GM12878 (cell line): Measurements from ENCODE around the gene RAD51B. TPM values are rescaled to one million over a fixed set of nuclear protein-coding genes. Genes with fewer than 3 reads are reported as not detected.

Source experiments
- CHD2 ChIP-seq: IDR thresholded peaks from 2 replicates; pipeline ENCODE4 v1.6.1; 2011; ENCODE audit warnings: low read depth, low read length, improper control_type of control experiment, borderline replicate concordance
- HDAC2 ChIP-seq: fragments of 200-600 bp; sonication (generic); IDR thresholded peaks from 2 replicates; pipeline ENCODE4 v1.6.1; 2017
- MTA3 ChIP-seq: IDR thresholded peaks from 2 replicates; pipeline ENCODE4 v1.6.1; 2012; ENCODE audit warnings: low read length, inconsistent platforms, borderline replicate concordance
- SP1 ChIP-seq: IDR thresholded peaks from one replicate; pipeline ENCODE4 v1.6.1; 2011; ENCODE audit warnings: low read depth, low read length
- TBL1XR1 ChIP-seq: IDR thresholded peaks from 2 replicates; pipeline ENCODE4 v1.6.1; 2012; ENCODE audit warnings: low read depth, low read length, improper control_type of control experiment
- polyA plus RNA-seq, 11 experiments: library from polyadenylated mRNA; depleted of rRNA in 4 of 11; unstranded in 6 of 11; stranded (reverse) in 5 of 11; fragments of >200 nt; fragmentation: Nextera tagmentation in 4 of 11; fragmentation: Illumina TruSeq in 1 of 11; extraction: Ambion mirVana in 4 of 11; extraction: Trizol in 1 of 11; gene quantifications; 1 replicate in 1 of 11; 2 replicates in 10 of 11; pipeline versions ENCODE4 v1.2.1 to v1.2.3, GENCODE V29; 2011 to 2016; ENCODE audit warnings: inconsistent platforms in 2 of 11, missing spikeins in 2 of 11, low read depth in 1 of 11
- total RNA-seq, 4 experiments: library from RNA; depleted of rRNA in 3 of 4; stranded (reverse); fragments of >200 nt in 3 of 4; fragmentation: Illumina TruSeq in 1 of 4; extraction: Trizol in 1 of 4; gene quantifications; 2 replicates each; pipeline versions ENCODE4 v1.2.1 to v1.2.3, GENCODE V29; 2013 to 2021
- TF ChIP-seq, protein P1 (sequence below): fragments of 450-650 bp; IDR thresholded peaks from 2 replicates; pipeline ENCODE4 v1.6.1; 2017; ENCODE audit warnings: mild to moderate bottlenecking, moderate library complexity
- TF ChIP-seq, protein P2 (sequence below): fragments of 450-650 bp; IDR thresholded peaks from 2 replicates; pipeline ENCODE4 v1.6.1; 2017; ENCODE audit warnings: mild to moderate bottlenecking, moderate library complexity
- TF ChIP-seq, protein P3 (sequence below): fragments of 150-350 bp; IDR thresholded peaks from 2 replicates; pipeline ENCODE4 v1.6.1; 2016; ENCODE audit warnings: low read depth, low read length

The RAD51B gene
- total and polyA plus RNA-seq, 10 of the 15 experiments (the other 5 are each of a cell fraction or from before 2014, with no cell fraction given), result 9.8 to 26.8 (median 21.3) TPM

DNA sequence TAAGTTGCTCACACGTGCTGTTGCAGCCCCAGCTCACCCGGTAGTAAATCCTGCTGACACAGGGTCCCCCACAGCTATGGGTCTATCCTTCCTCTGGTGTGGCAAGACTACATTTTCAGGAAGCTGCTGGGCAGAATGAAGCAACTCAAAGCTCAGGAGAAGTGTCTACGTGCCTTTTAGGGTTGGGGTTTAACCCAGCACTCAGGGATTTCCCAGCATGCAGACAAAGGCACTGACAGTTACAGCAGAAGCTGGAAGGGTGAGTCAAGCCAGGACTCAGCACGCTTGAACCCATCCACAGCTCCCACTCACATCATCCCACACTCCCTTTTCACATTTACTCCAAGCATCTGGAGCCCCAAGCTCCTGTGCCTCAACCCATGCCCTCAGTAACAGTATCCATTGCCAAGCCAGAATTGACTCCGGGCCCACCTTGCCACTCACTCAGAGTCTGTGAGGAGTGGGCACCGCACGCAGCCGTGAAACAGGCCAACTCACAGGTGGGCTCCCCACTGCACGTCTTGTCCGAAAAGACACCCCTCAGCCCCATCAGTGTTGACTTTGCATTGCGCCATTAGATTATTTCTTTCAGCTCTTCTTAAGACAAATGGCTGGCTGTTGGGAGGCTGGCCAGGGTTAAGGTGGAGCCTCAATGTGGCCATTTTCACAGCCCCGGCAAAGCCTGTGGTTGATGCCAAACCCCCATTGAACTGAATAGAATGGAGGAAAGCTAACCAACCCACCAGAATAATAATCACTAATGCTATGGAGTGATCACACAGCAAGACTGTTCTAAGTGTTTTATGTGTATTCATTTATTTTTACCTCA, 913.7 kb downstream of the RAD51B start (continued):
- TF ChIP-seq, protein P1, sequence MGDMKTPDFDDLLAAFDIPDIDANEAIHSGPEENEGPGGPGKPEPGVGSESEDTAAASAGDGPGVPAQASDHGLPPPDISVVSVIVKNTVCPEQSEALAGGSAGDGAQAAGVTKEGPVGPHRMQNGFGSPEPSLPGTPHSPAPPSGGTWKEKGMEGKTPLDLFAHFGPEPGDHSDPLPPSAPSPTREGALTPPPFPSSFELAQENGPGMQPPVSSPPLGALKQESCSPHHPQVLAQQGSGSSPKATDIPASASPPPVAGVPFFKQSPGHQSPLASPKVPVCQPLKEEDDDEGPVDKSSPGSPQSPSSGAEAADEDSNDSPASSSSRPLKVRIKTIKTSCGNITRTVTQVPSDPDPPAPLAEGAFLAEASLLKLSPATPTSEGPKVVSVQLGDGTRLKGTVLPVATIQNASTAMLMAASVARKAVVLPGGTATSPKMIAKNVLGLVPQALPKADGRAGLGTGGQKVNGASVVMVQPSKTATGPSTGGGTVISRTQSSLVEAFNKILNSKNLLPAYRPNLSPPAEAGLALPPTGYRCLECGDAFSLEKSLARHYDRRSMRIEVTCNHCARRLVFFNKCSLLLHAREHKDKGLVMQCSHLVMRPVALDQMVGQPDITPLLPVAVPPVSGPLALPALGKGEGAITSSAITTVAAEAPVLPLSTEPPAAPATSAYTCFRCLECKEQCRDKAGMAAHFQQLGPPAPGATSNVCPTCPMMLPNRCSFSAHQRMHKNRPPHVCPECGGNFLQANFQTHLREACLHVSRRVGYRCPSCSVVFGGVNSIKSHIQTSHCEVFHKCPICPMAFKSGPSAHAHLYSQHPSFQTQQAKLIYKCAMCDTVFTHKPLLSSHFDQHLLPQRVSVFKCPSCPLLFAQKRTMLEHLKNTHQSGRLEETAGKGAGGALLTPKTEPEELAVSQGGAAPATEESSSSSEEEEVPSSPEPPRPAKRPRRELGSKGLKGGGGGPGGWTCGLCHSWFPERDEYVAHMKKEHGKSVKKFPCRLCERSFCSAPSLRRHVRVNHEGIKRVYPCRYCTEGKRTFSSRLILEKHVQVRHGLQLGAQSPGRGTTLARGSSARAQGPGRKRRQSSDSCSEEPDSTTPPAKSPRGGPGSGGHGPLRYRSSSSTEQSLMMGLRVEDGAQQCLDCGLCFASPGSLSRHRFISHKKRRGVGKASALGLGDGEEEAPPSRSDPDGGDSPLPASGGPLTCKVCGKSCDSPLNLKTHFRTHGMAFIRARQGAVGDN, result peak; percentile 77
- TF ChIP-seq, protein P2, sequence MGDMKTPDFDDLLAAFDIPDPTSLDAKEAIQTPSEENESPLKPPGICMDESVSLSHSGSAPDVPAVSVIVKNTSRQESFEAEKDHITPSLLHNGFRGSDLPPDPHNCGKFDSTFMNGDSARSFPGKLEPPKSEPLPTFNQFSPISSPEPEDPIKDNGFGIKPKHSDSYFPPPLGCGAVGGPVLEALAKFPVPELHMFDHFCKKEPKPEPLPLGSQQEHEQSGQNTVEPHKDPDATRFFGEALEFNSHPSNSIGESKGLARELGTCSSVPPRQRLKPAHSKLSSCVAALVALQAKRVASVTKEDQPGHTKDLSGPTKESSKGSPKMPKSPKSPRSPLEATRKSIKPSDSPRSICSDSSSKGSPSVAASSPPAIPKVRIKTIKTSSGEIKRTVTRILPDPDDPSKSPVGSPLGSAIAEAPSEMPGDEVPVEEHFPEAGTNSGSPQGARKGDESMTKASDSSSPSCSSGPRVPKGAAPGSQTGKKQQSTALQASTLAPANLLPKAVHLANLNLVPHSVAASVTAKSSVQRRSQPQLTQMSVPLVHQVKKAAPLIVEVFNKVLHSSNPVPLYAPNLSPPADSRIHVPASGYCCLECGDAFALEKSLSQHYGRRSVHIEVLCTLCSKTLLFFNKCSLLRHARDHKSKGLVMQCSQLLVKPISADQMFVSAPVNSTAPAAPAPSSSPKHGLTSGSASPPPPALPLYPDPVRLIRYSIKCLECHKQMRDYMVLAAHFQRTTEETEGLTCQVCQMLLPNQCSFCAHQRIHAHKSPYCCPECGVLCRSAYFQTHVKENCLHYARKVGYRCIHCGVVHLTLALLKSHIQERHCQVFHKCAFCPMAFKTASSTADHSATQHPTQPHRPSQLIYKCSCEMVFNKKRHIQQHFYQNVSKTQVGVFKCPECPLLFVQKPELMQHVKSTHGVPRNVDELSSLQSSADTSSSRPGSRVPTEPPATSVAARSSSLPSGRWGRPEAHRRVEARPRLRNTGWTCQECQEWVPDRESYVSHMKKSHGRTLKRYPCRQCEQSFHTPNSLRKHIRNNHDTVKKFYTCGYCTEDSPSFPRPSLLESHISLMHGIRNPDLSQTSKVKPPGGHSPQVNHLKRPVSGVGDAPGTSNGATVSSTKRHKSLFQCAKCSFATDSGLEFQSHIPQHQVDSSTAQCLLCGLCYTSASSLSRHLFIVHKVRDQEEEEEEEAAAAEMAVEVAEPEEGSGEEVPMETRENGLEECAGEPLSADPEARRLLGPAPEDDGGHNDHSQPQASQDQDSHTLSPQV, result no peak
- no peak for TF ChIP-seq HDAC2
- TF ChIP-seq CHD2, result no peak; the same call in 1 of the 2 replicates
- no peak for TF ChIP-seq SP1
- no peak for TF ChIP-seq TBL1XR1
- TF ChIP-seq, protein P3, sequence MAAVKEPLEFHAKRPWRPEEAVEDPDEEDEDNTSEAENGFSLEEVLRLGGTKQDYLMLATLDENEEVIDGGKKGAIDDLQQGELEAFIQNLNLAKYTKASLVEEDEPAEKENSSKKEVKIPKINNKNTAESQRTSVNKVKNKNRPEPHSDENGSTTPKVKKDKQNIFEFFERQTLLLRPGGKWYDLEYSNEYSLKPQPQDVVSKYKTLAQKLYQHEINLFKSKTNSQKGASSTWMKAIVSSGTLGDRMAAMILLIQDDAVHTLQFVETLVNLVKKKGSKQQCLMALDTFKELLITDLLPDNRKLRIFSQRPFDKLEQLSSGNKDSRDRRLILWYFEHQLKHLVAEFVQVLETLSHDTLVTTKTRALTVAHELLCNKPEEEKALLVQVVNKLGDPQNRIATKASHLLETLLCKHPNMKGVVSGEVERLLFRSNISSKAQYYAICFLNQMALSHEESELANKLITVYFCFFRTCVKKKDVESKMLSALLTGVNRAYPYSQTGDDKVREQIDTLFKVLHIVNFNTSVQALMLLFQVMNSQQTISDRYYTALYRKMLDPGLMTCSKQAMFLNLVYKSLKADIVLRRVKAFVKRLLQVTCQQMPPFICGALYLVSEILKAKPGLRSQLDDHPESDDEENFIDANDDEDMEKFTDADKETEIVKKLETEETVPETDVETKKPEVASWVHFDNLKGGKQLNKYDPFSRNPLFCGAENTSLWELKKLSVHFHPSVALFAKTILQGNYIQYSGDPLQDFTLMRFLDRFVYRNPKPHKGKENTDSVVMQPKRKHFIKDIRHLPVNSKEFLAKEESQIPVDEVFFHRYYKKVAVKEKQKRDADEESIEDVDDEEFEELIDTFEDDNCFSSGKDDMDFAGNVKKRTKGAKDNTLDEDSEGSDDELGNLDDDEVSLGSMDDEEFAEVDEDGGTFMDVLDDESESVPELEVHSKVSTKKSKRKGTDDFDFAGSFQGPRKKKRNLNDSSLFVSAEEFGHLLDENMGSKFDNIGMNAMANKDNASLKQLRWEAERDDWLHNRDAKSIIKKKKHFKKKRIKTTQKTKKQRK, result no peak
- no peak for TF ChIP-seq MTA3
- TF ChIP-seq, all 136 proteins: peak for 27
